Body of pancreas (tissue), 4 donors: ENCODE measurements around the gene SHISAL1. TPM values are rescaled to one million over a fixed set of nuclear protein-coding genes. Genes with fewer than 3 reads are reported as not detected.

ENCODE experiments used
- ATAC-seq: fragments of 150-250 bp; one replicate; pipeline ENCODE4 v1.9.1; 2016
- DNase-seq, 4 donors: peaks; one replicate each; pipeline ENCODE4 v3.0.0-alpha.2; 2019
- H3K27ac ChIP-seq, 4 donors: fragments of 200-600 bp; sonication (generic); 1 replicate in 3 of 4; 2 replicates in 1 of 4; pipeline versions ENCODE4 v1.5.1 to v1.6.1; 2016 to 2019; ENCODE audit warnings: mild to moderate bottlenecking in 1 of 4, mixed read lengths in 1 of 4, moderate library complexity in 1 of 4
- H3K27me3 ChIP-seq, 2 donors: fragments of 200-600 bp; sonication (generic); one replicate each; pipeline ENCODE4 v1.6.0; 2016; ENCODE audit warnings: mild to moderate bottlenecking in 1 of 2
- H3K36me3 ChIP-seq, 2 donors: fragments of 200-600 bp; sonication (generic); replicated peaks in 1 of 2; 2 replicates each; pipeline ENCODE4 v1.5.1; 2016; ENCODE audit warnings: low read depth in 2 of 2; ENCODE audit not compliant: insufficient read depth in 1 of 2
- H3K4me1 ChIP-seq: fragments of 200-600 bp; sonication (generic); one replicate; pipeline ENCODE4 v1.6.0; 2016
- H3K4me3 ChIP-seq, 2 donors: fragments of 200-600 bp; sonication (generic); 1 replicate in 1 of 2; 2 replicates in 1 of 2; pipeline ENCODE4 v1.5.1; 2016 to 2019
- H3K9me3 ChIP-seq, 3 donors: fragments of 200-600 bp; sonication (generic); 1 replicate in 2 of 3; 2 replicates in 1 of 3; pipeline ENCODE4 v1.5.1; 2016
- CTCF ChIP-seq, 7 experiments: fragments of 450-650 bp in 4 of 7; fragments of 200-600 bp in 3 of 7; sonication (generic) in 3 of 7; IDR thresholded peaks; one replicate each; pipeline ENCODE4 v1.5.1; 2016 to 2019; ENCODE audit warnings: antibody characterized with exemption in 7 of 7
- POLR2A ChIP-seq, 3 donors: fragments of 450-650 bp; IDR thresholded peaks; one replicate each; pipeline ENCODE4 v1.6.1; 2016; ENCODE audit warnings: antibody characterized with exemption in 3 of 3, mild to moderate bottlenecking in 2 of 3
- WGBS, 2 donors: methylation state at CpG; one replicate each; pipeline ENCODE4 v1.1.5; 2017; 5-methylcytosine and 5-hydroxymethylcytosine counted together
- intact Hi-C: fragments of 100-400 bp; cut with DNase I; formaldehyde crosslinking; loops from one replicate; pipeline ENCODE4 v1.15.1; 2023
- total RNA-seq, 2 donors: library from RNA; depleted of rRNA; stranded (reverse); fragments of >200 nt; gene quantifications; one replicate each; pipeline ENCODE4 v1.1.0, GENCODE V29; 2016

SHISAL1 gene
- total RNA-seq, 2 donors from 2014 or later = 0.78 to 1.6 TPM

- H3K9me3 ChIP-seq = no peaks in the 10 kb centered on the region
- WGBS, 2 donors = 82 to 85% methylated on average over 9 to 11 of the region's 11 CpGs
- TF ChIP-seq CTCF (IDR thresholded peaks at IDR 0.05) = no peak
- ATAC-seq (no peak), DNase-seq (no peak)
- H3K27ac ChIP-seq = no peak overlapping the region
- intact Hi-C loops = no loop called here
- H3K4me1 ChIP-seq = no peaks in the 10 kb centered on the region
- H3K27me3 ChIP-seq = no peaks in the 10 kb centered on the region
- no peak overlapping the region for H3K4me3 ChIP-seq
- H3K36me3 ChIP-seq = no peaks in the 10 kb centered on the region
These were observed 90.9 kb downstream of the SHISAL1 start for GRCh38 chr22:44221710-44222475.

- WGBS, 2 donors = 62 to 64% methylated on average over 23 of the region's 23 CpGs
- TF ChIP-seq POLR2A (IDR thresholded peaks at IDR 0.05) (no peak), CTCF (IDR thresholded peaks at IDR 0.05) (no peak)
- intact Hi-C loops = no loop called here
- H3K4me1 ChIP-seq = no peaks in the 10 kb centered on the region
- H3K9me3 ChIP-seq = no peaks in the 10 kb centered on the region
- no peaks in the 10 kb centered on the region for H3K27me3 ChIP-seq
- no peak overlapping the region for H3K27ac ChIP-seq
- ATAC-seq = no peak
- DNase-seq = no peak
- no peak overlapping the region for H3K4me3 ChIP-seq
- H3K36me3 ChIP-seq = no peaks in the 10 kb centered on the region
These were observed 91.7 kb downstream of the SHISAL1 start for GRCh38 chr22:44220727-44221680.

- DNase-seq (no peak), ATAC-seq (no peak)
- H3K4me3 ChIP-seq = no peak overlapping the region
- no peaks in the 10 kb centered on the region for H3K9me3 ChIP-seq
- intact Hi-C loops = no loop called here
- WGBS, 2 donors = 66 to 81% methylated on average over 9 to 21 of the region's 21 CpGs
- no peaks in the 10 kb centered on the region for H3K27me3 ChIP-seq
- no peaks in the 10 kb centered on the region for H3K36me3 ChIP-seq
- TF ChIP-seq CTCF (IDR thresholded peaks at IDR 0.05) (no peak), POLR2A (IDR thresholded peaks at IDR 0.05) (no peak)
- H3K4me1 ChIP-seq = no peaks in the 10 kb centered on the region
- H3K27ac ChIP-seq = no peak overlapping the region
These were observed 93.5 kb downstream of the SHISAL1 start for GRCh38 chr22:44219101-44219870.

GRCh38 chr22:44218071-44218470 lies 94.7 kb downstream of the SHISAL1 start:
- intact Hi-C loops = no loop called here
- ATAC-seq (no peak), DNase-seq (no peak)
- no peak overlapping the region for H3K27ac ChIP-seq
- no peaks in the 10 kb centered on the region for H3K4me1 ChIP-seq
- TF ChIP-seq CTCF (IDR thresholded peaks at IDR 0.05) (no peak), POLR2A (IDR thresholded peaks at IDR 0.05) (no peak)
- no peaks in the 10 kb centered on the region for H3K36me3 ChIP-seq
- 73 to 85% methylated on average over 5 to 6 of the region's 6 CpGs for WGBS, 2 donors
- H3K9me3 ChIP-seq = no peaks in the 10 kb centered on the region
- H3K4me3 ChIP-seq = no peak overlapping the region
- no peaks in the 10 kb centered on the region for H3K27me3 ChIP-seq
